Measurements from ENCODE around the gene ENDOV.

DNA sequence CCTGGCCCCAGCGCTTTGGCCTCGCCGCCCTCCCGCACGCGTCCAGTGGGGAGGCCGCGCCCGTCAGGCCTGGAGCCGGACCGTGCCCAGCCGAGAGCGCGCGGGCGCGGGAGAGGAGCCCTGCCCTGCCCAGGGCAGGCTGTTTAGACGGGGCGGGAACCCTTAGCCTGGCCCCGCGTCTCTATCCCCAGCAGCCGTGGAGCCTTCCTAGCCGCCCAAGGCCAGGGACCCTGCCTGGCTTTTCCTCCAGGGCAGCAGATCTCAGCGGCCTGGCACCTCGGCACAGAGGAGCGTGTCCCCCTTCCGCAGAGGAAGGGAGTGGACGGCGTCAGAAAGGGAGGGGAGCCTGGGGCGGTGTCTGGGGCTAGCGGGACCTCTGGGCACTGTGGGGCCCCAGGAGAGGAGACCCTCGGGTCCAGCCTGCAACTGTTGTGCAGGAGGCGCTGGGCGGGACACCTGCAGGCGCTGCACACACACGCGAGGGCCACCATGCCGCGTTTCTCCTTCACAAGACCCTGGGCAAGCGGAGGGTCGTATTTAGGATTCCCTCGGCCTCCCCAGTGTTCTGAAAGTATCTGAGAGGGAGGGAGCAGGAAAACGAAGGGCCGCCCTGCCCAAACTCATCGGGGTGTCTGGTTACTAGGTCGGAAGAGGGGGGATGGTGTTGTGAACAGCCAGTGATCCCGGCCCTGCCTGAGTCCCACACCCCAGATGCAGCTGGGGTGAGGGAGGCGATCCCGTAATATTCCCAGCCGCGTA is 63.7 kb downstream of the ENDOV start:
- TF ChIP-seq POLR2AphosphoS5 (IDR thresholded peaks at IDR 0.05; ENCODE audit: borderline replicate concordance, low read depth, low read length) (no peak), EZH2 (IDR thresholded peaks at IDR 0.05) (no peak), FOXP2 (optimal IDR thresholded peaks at IDR 0.05; ENCODE audit: control extremely low read depth, extremely low read length, insufficient read depth) (no peak)

All from SK-N-MC (cell line).